Gastroesophageal sphincter (tissue), 4 donors: ENCODE results near the gene ATE1. TPM values are rescaled to one million over a fixed set of nuclear protein-coding genes. Genes with fewer than 3 reads are reported as not detected.

Experiments
- ATAC-seq: fragments of 150-250 bp; one replicate; pipeline ENCODE4 v1.9.1; 2016; ENCODE audit warnings: mild to moderate bottlenecking, moderate library complexity
- H3K27ac ChIP-seq, 4 donors: fragments of 200-600 bp; sonication (generic) in 3 of 4; 1 replicate in 3 of 4; 2 replicates in 1 of 4; pipeline ENCODE4 v1.5.1; 2016 to 2019
- H3K27me3 ChIP-seq: fragments of 200-600 bp; sonication (generic); one replicate; pipeline ENCODE4 v1.5.1; 2019
- H3K36me3 ChIP-seq, 2 donors: fragments of 200-600 bp; sonication (generic); one replicate each; pipeline ENCODE4 v1.5.1; 2019; ENCODE audit warnings: control low read depth in 1 of 2
- H3K4me1 ChIP-seq, 3 donors: fragments of 200-600 bp; sonication (generic); 1 replicate in 2 of 3; 2 replicates in 1 of 3; pipeline ENCODE4 v1.5.1; 2016 to 2019; ENCODE audit warnings: control low read depth in 2 of 3
- H3K4me3 ChIP-seq, 2 donors: fragments of 200-600 bp; sonication (generic); one replicate each; pipeline ENCODE4 v1.5.1; 2019; ENCODE audit warnings: mild to moderate bottlenecking in 1 of 2, moderate library complexity in 1 of 2
- H3K9me3 ChIP-seq, 3 donors: fragments of 200-600 bp; sonication (generic); one replicate each; pipeline ENCODE4 v1.5.1; 2017 to 2019; ENCODE audit warnings: control low read depth in 2 of 3
- EP300 ChIP-seq: sonication (generic); formaldehyde crosslinking; IDR thresholded peaks from one replicate; pipeline ENCODE4 v1.6.1; 2017; ENCODE audit warnings: antibody characterized with exemption, mild to moderate bottlenecking
- POLR2A ChIP-seq, 2 donors: fragments of 450-650 bp; IDR thresholded peaks; one replicate each; pipeline ENCODE4 v1.6.1; 2017; ENCODE audit warnings: antibody characterized with exemption in 2 of 2, mild to moderate bottlenecking in 2 of 2, moderate library complexity in 1 of 2
- POLR2AphosphoS5 ChIP-seq: sonication (generic); formaldehyde crosslinking; IDR thresholded peaks from one replicate; pipeline ENCODE4 v1.6.1; 2017; ENCODE audit warnings: antibody characterized with exemption
- WGBS, 2 donors: methylation state at CpG; one replicate each; pipeline ENCODE4 v1.1.5; 2018; ENCODE audit warnings: low coverage in 1 of 2; 5-methylcytosine and 5-hydroxymethylcytosine counted together
- total RNA-seq, 4 donors: library from RNA; depleted of rRNA; stranded (reverse); fragments of >200 nt; gene quantifications; one replicate each; pipeline ENCODE4 v1.1.0, GENCODE V29; 2016
- TF ChIP-seq, protein P1 (sequence below), 4 experiments: fragments of 200-600 bp in 2 of 4; fragments of 450-650 bp in 2 of 4; sonication (generic) in 1 of 4; IDR thresholded peaks; one replicate each; pipeline ENCODE4 v1.5.1; 2017 to 2019; ENCODE audit warnings: antibody characterized with exemption in 4 of 4, mild to moderate bottlenecking in 2 of 4, moderate library complexity in 2 of 4

ATE1 gene
- 10 to 100 TPM; 24.6 to 38.2 (median 32.6) TPM for total RNA-seq

DNA sequence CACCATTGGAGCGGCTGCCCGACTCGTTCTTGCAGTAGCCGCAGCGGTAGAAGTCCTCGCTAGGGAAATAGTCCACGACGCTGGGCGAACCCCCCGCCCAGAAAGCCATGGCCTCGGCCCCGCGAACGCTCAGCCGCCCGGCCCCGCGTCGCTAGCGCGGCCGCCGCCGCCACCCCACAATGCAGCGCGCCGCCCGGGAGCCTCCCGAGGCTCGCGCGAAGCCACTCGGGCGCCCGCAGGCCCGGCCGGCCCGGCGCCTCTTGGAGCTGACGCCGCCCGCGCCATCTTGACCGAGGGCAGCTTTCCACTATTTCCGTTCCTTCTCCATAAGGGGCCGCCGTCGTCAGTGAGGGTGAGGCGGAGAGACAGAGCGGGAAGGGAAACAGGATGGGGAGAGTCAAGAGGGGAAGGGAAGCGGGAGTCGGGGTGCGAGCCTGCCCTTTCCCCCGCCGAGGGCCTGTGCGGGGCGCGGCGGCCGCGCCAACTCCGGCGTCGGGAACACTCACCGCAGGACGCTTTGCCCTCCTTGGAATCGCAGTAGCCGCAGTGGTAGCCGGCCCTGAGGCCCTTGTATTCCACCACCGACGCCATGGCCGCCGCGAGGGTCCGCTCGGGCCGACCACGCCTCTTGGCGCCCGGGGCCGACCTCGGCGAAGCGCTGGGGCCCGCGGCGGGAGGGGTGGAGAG, at the start of gene ATE1:
TSS of gene ATE1 (minus strand) at position 191 of the 687 bp plus-strand sequence. CDS start at position 109, 82 bp downstream.
- Histone ChIP-seq H3K9me3 (no peaks in the 10 kb centered on the region), H3K4me3 (peak within 1 kb of the TSS; percentile 73 to 98), H3K4me1 (peaks cover 0 to 44% (median 0%) of the 10 kb centered on the region in 3 donors), H3K27me3 (no peaks in the 10 kb centered on the region), H3K36me3 (peaks cover 0 to 3% of the 10 kb centered on the region in 2 donors), H3K27ac (peak within 1 kb of the TSS; percentile 88 to 99 (median 98))
- peak; percentile 97 for ATAC-seq
- no CpG with 5 or more reads among the region's 87 CpGs for WGBS, 2 donors
- TF ChIP-seq, protein P1, sequence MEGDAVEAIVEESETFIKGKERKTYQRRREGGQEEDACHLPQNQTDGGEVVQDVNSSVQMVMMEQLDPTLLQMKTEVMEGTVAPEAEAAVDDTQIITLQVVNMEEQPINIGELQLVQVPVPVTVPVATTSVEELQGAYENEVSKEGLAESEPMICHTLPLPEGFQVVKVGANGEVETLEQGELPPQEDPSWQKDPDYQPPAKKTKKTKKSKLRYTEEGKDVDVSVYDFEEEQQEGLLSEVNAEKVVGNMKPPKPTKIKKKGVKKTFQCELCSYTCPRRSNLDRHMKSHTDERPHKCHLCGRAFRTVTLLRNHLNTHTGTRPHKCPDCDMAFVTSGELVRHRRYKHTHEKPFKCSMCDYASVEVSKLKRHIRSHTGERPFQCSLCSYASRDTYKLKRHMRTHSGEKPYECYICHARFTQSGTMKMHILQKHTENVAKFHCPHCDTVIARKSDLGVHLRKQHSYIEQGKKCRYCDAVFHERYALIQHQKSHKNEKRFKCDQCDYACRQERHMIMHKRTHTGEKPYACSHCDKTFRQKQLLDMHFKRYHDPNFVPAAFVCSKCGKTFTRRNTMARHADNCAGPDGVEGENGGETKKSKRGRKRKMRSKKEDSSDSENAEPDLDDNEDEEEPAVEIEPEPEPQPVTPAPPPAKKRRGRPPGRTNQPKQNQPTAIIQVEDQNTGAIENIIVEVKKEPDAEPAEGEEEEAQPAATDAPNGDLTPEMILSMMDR (IDR thresholded peaks at IDR 0.05), result peak in 2 of 4 experiments; percentile 16 to 17
- TF ChIP-seq EP300, result no peak
- TF ChIP-seq POLR2A (IDR thresholded peaks at IDR 0.05), result peak; percentile 72 to 86
- peak; percentile 95 for TF ChIP-seq POLR2AphosphoS5

DNA sequence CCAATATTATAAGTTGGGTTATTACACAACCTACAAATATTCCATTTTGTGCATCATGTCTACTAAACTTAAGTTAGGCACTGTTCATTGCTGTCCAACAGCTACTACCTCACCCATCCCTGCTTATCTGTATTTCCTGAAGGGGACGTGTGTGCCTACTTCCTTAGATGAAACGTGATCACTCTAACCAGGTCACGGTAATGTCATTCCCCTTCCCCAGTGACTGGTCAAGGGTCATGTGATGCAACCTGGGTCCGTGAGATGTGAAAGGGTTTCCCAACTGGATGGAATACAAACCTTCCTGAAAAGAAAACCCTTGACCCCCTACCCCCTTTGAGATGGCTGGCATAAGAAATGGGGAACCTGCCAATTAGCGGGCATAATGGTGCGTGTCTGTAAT, 48.8 kb upstream of the ATE1 start:
- 84 to 92% methylated on average over 4 of the region's 6 CpGs for WGBS, 2 donors
- Histone ChIP-seq H3K9me3 (no peaks in the 10 kb centered on the region), H3K27me3 (no peaks in the 10 kb centered on the region), H3K4me3 (no peak overlapping the region), H3K27ac (no peak overlapping the region), H3K4me1 (peaks cover 4 to 35% (median 22%) of the 10 kb centered on the region in 3 donors), H3K36me3 (peaks cover 0 to 9% of the 10 kb centered on the region in 2 donors)
- no peak for ATAC-seq
- TF ChIP-seq POLR2A (IDR thresholded peaks at IDR 0.05), result no peak
- no peak for TF ChIP-seq POLR2AphosphoS5
- TF ChIP-seq, protein P1 (IDR thresholded peaks at IDR 0.05), result no peak
- TF ChIP-seq EP300, result no peak

DNA sequence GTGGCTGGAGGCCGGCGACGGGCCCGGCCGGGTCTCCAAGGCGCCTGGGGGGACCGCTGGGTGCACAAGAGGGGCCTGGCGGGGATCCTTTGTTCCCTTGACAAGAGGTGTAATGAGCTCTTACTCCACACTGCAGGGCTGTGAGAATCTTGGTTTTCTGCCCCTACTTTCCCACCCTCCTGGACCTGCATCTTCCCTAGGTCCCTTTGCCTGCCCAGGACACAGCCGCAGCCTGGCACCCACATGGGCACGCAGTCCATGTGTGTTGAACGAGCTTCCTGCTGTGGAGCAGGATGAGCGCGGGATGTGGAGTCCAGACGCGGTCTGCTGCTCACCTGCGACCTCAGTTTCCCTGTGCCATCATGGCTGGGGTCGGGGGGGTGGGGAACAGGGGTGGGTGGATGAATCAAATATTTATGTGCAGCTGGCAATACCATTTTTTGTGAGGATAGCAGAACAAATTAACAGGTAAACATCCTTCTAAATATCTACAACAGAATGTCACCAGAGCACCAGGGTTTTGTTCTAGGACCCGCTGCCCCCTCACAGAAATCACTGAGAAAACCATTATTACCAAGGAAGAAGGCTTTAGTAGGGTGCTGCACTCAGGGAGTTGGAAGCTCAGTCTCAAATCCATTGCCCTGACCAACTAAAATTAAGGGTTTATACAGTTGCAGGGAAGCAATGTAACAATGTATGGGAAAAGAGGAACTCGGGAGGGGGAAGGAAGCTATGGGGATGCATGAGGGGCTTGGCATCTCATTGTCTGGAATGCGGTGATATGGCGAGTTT, 47.7 kb upstream of the ATE1 start:
- Histone ChIP-seq H3K4me1 (peaks cover 4 to 35% (median 22%) of the 10 kb centered on the region in 3 donors), H3K36me3 (peaks cover 0 to 20% of the 10 kb centered on the region in 2 donors), H3K4me3 (peak overlapping the region; percentile 79 to 84), H3K27ac (peak overlapping the region; percentile 93 to 99 (median 98)), H3K9me3 (no peaks in the 10 kb centered on the region), H3K27me3 (no peaks in the 10 kb centered on the region)
- WGBS, 2 donors, result 63 to 64% methylated on average over 2 to 9 of the region's 21 CpGs
- TF ChIP-seq POLR2A (IDR thresholded peaks at IDR 0.05) (no peak), POLR2AphosphoS5 (no peak), EP300 (no peak)
- TF ChIP-seq, protein P1 (IDR thresholded peaks at IDR 0.05), result peak in 2 of 4 experiments; percentile 78 to 88
- ATAC-seq, result peak; percentile 25

- peaks cover 0 to 28% of the 10 kb centered on the region in 2 donors for H3K36me3 ChIP-seq
- TF ChIP-seq POLR2A (IDR thresholded peaks at IDR 0.05) (peak; percentile 55 to 69), POLR2AphosphoS5 (peak; percentile 17), EP300 (no peak)
- TF ChIP-seq, protein P1 (IDR thresholded peaks at IDR 0.05), result peak in 2 of 4 experiments; percentile 60 to 70
- H3K27ac ChIP-seq, result peak within 1 kb of the TSS; percentile 93 to 99 (median 98)
- WGBS, 2 donors, result no CpG with 5 or more reads among the region's 101 CpGs
- ATAC-seq, result peak; percentile 91
- no peaks in the 10 kb centered on the region for H3K9me3 ChIP-seq
- H3K4me1 ChIP-seq, result peaks cover 4 to 37% (median 22%) of the 10 kb centered on the region in 3 donors
- H3K27me3 ChIP-seq, result no peaks in the 10 kb centered on the region
- peak within 1 kb of the TSS; percentile 79 to 84 for H3K4me3 ChIP-seq
These were observed 46.9 kb upstream of the ATE1 start, which contains the start of gene NSMCE4A for GRCh38 chr10:121974535-121975294. NSMCE4A (minus strand) TSS chr10:121975217; CDS start chr10:121975165, 52 bp downstream.
